PC-9 (cell line): ENCODE measurements around the gene MAU2. TPM values are rescaled to one million over a fixed set of nuclear protein-coding genes. Genes with fewer than 3 reads are reported as not detected.

ENCODE experiments used
- BruUV-seq: library from RNA; stranded (reverse); fragments of 400-500 nt; replicated peaks from 2 replicates; lab custom pipeline; 2021; lab: Mats Ljungman, UMichigan
- CTCF ChIA-PET: fragments of 300-600 bp; sonication (Branson Sonifier 250); formaldehyde crosslinking; loops from one replicate; lab custom pipeline; 2022; ENCODE audit warnings: antibody characterized with exemption; lab: Charles Lee
- POLR2A ChIA-PET: fragments of 300-600 bp; sonication (Branson Sonifier 250); formaldehyde crosslinking; loops from one replicate; lab custom pipeline; 2022; ENCODE audit warnings: antibody characterized with exemption; ENCODE audit not compliant: unreplicated experiment; lab: Charles Lee
- DNase-seq, 2 experiments: peaks; one replicate each; pipeline versions ENCODE4 v3.0.0 to v3.0.0-alpha.2; 2015 to 2022; ENCODE audit warnings: mixed read lengths in 1 of 2
- H2AFZ ChIP-seq: fragments of 200-600 bp; sonication (generic); 2 replicates; pipeline ENCODE4 v1.8.1; 2017; ENCODE audit warnings: antibody characterized with exemption
- H3F3A ChIP-seq: fragments of 200-600 bp; sonication (generic); 2 replicates; pipeline ENCODE4 v1.8.1; 2017; ENCODE audit warnings: antibody characterized with exemption, mild to moderate bottlenecking, low read depth; ENCODE audit not compliant: insufficient read depth
- H3K27ac ChIP-seq: fragments of 200-600 bp; sonication (generic); 2 replicates; pipeline ENCODE4 v1.6.1; 2016; ENCODE audit warnings: mixed run types
- H3K27me3 ChIP-seq: fragments of 200-600 bp; sonication (generic); 2 replicates; pipeline ENCODE4 v1.6.1; 2016; ENCODE audit warnings: low read depth, mixed run types; ENCODE audit not compliant: insufficient read depth
- H3K36me3 ChIP-seq: fragments of 200-600 bp; sonication (generic); 2 replicates; pipeline ENCODE4 v1.6.1; 2016; ENCODE audit warnings: low read depth, mixed run types
- H3K4me1 ChIP-seq: fragments of 200-600 bp; sonication (generic); replicated peaks from 2 replicates; pipeline ENCODE4 v1.6.1; 2016; ENCODE audit warnings: mixed run types; ENCODE audit not compliant: insufficient read depth
- H3K4me2 ChIP-seq: fragments of 200-600 bp; sonication (generic); 2 replicates; pipeline ENCODE4 v1.6.1; 2017; ENCODE audit warnings: mixed run types
- H3K4me3 ChIP-seq: fragments of 200-600 bp; sonication (generic); 2 replicates; pipeline ENCODE4 v1.6.1; 2016; ENCODE audit warnings: mixed run types
- H3K79me2 ChIP-seq: fragments of 200-600 bp; sonication (generic); 2 replicates; pipeline ENCODE4 v1.6.1; 2017; ENCODE audit warnings: low read depth, mixed run types
- H3K9me2 ChIP-seq: fragments of 200-600 bp; sonication (generic); 2 replicates; pipeline ENCODE4 v1.8.1; 2017; ENCODE audit warnings: mild to moderate bottlenecking; ENCODE audit not compliant: insufficient read depth
- H3K9me3 ChIP-seq: fragments of 200-600 bp; sonication (generic); 2 replicates; pipeline ENCODE4 v1.8.1; 2016; ENCODE audit warnings: low read depth; ENCODE audit not compliant: insufficient read depth
- H4K20me1 ChIP-seq: fragments of 200-600 bp; sonication (generic); 2 replicates; pipeline ENCODE4 v1.8.1; 2017; ENCODE audit not compliant: insufficient read depth
- CTCF ChIP-seq: fragments of 200-600 bp; sonication (generic); conservative IDR thresholded peaks from 2 replicates; pipeline ENCODE4 v1.6.1; 2017; ENCODE audit warnings: mixed run types, antibody characterized with exemption, mild to moderate bottlenecking, moderate library complexity
- EZH2 ChIP-seq: fragments of 200-600 bp; sonication (generic); IDR thresholded peaks from 2 replicates; pipeline ENCODE4 v1.8.0; 2017; ENCODE audit warnings: antibody characterized with exemption, low read depth
- intact Hi-C: fragments of 100-400 bp; cut with micrococcal nuclease; formaldehyde crosslinking; loops from one replicate; pipeline ENCODE4 v1.10.0; 2022; ENCODE audit not compliant: unreplicated experiment
- total RNA-seq: library from RNA; stranded (reverse); gene quantifications from 2 replicates; pipeline ENCODE4 v1.2.3, GENCODE V29; 2021

Gene MAU2
- total RNA-seq, 1 experiment from 2014 or later: 46.1 TPM

- Histone ChIP-seq H3K4me3 (no peak overlapping the region), H2AFZ (no peak overlapping the region), H3K9me2 (no peaks in the 10 kb centered on the region), H3K27ac (no peak overlapping the region), H3K36me3 (peaks cover 28% of the 10 kb centered on the region), H3K27me3 (no peaks in the 10 kb centered on the region), H3F3A (peaks cover 5% of the 10 kb centered on the region; the same call in 1 of the 2 replicates), H3K9me3 (no peaks in the 10 kb centered on the region), H3K4me2 (no peak overlapping the region), H3K4me1 (no peaks in the 10 kb centered on the region), H4K20me1 (peaks cover 12% of the 10 kb centered on the region), H3K79me2 (no peaks in the 10 kb centered on the region)
- POLR2A ChIA-PET: no interaction called here
- no TSS peak for BruUV-seq
- DNase-seq: peak; percentile 51 to 64
- intact Hi-C loops: no loop called here
- CTCF ChIA-PET: interaction anchor here (0.5 to 0.6 kb wide), 2 partner anchors 22 to 48 kb away, joined by 3 to 10 read pairs; no protein-coding TSS in a partner anchor
- TF ChIP-seq CTCF: peak; percentile 93
- no peak for TF ChIP-seq EZH2
Observed at GRCh38 chr19:19342086-19343015, 21.7 kb downstream of the MAU2 start.

- intact Hi-C loops: no loop called here
- DNase-seq: no peak
Observed at GRCh38 chr19:19343016-19343362, 22.4 kb downstream of the MAU2 start.

GRCh38 chr19:19343762-19344161 is 23.1 kb downstream of the MAU2 start:
- no peaks in the 10 kb centered on the region for H3K9me3 ChIP-seq
- ChIA-PET POLR2A (no interaction called here), CTCF (no interaction called here)
- H3K9me2 ChIP-seq: no peaks in the 10 kb centered on the region
- BruUV-seq: no TSS peak
- TF ChIP-seq CTCF (no peak), EZH2 (no peak)
- no peak overlapping the region for H2AFZ ChIP-seq
- no peak overlapping the region for H3K27ac ChIP-seq
- H3K4me2 ChIP-seq: no peak overlapping the region
- peaks cover 24% of the 10 kb centered on the region; the same call in 1 of the 2 replicates for H3K36me3 ChIP-seq
- H3K79me2 ChIP-seq: no peaks in the 10 kb centered on the region
- peaks cover 12% of the 10 kb centered on the region for H4K20me1 ChIP-seq
- intact Hi-C loops: no loop called here
- H3K27me3 ChIP-seq: no peaks in the 10 kb centered on the region
- H3F3A ChIP-seq: peaks cover 5% of the 10 kb centered on the region; the same call in 1 of the 2 replicates
- DNase-seq: no peak
- H3K4me3 ChIP-seq: no peak overlapping the region
- no peaks in the 10 kb centered on the region for H3K4me1 ChIP-seq

More at GRCh38 chr19:19343016-19343362, 22.4 kb downstream of the MAU2 start:
- Histone ChIP-seq H3K27ac (no peak overlapping the region), H4K20me1 (peaks cover 12% of the 10 kb centered on the region), H3K4me2 (no peak overlapping the region), H3K36me3 (peaks cover 28% of the 10 kb centered on the region; the same call in 1 of the 2 replicates), H2AFZ (no peak overlapping the region), H3F3A (peaks cover 5% of the 10 kb centered on the region; the same call in 1 of the 2 replicates), H3K27me3 (no peaks in the 10 kb centered on the region), H3K4me3 (no peak overlapping the region), H3K9me2 (no peaks in the 10 kb centered on the region), H3K4me1 (no peaks in the 10 kb centered on the region), H3K9me3 (no peaks in the 10 kb centered on the region), H3K79me2 (no peaks in the 10 kb centered on the region)
- CTCF ChIA-PET: interaction anchor here (0.6 kb wide), 2 partner anchors 50 to 314 kb away, joined by 4 to 6 read pairs; no protein-coding TSS in a partner anchor
- BruUV-seq: no TSS peak
- POLR2A ChIA-PET: no interaction called here
- TF ChIP-seq CTCF (peak; percentile 58; the same call in 1 of the 2 replicates), EZH2 (no peak)
